Left ventricle myocardium inferior (tissue), 1 donor: ENCODE data around the gene HDAC3. TPM values are rescaled to one million over a fixed set of nuclear protein-coding genes. Genes with fewer than 3 reads are reported as not detected.

Experiments
- DNase-seq: peaks from one replicate; pipeline ENCODE4 v3.0.0-alpha.2; 2020
- H3K27ac ChIP-seq: fragments of 200-600 bp; replicated peaks from 2 replicates; pipeline ENCODE4 v1.8.0; 2021
- H3K27me3 ChIP-seq: fragments of 200-600 bp; 2 replicates; pipeline ENCODE4 v1.8.0; 2021; ENCODE audit warnings: low read depth
- H3K36me3 ChIP-seq: fragments of 200-600 bp; 2 replicates; pipeline ENCODE4 v1.8.0; 2021
- H3K4me1 ChIP-seq: fragments of 200-600 bp; 2 replicates; pipeline ENCODE4 v1.8.0; 2021
- H3K4me3 ChIP-seq: fragments of 200-600 bp; 2 replicates; pipeline ENCODE4 v1.8.0; 2021; ENCODE audit warnings: mild to moderate bottlenecking, moderate library complexity
- H3K9me3 ChIP-seq: fragments of 200-600 bp; replicated peaks from 2 replicates; pipeline ENCODE4 v1.8.0; 2021
- intact Hi-C: fragments of 100-400 bp; cut with micrococcal nuclease; formaldehyde crosslinking; loops from one replicate; pipeline ENCODE4 v1.11.0; 2022
- long read RNA-seq: library from polyadenylated mRNA; unstranded; transcript quantifications from one replicate; pipeline ENCODE4 v2.0.0, GENCODE V29; 2021
- total RNA-seq: library from RNA; stranded (reverse); fragmentation: NEBNext Ultra II Directional; extraction: Animal tissue kit (Norgen Biotek cat#: 25700); gene quantifications from one replicate; pipeline ENCODE4 v1.2.1, GENCODE V29; 2021
- TF ChIP-seq, protein P1 (sequence below): fragments of 200-600 bp; IDR thresholded peaks from 2 replicates; pipeline ENCODE4 v1.8.0; 2021; ENCODE audit warnings: antibody characterized with exemption, mild to moderate bottlenecking, borderline replicate concordance
- donor health status: DM: no; HTN: yes; CAD: no; lungs with severe emphysema.

The HDAC3 gene
- total RNA-seq, result 27.4 TPM
- long read RNA-seq, transcript HDAC3-201 (15 exons, 1,959 nt), result major isoform, 73 of 105 reads
- long read RNA-seq, partial matches to known transcripts, result 9 of 105 reads
- long read RNA-seq, other reads (novel, unspliced or antisense), result 23 of 105 reads

DNA sequence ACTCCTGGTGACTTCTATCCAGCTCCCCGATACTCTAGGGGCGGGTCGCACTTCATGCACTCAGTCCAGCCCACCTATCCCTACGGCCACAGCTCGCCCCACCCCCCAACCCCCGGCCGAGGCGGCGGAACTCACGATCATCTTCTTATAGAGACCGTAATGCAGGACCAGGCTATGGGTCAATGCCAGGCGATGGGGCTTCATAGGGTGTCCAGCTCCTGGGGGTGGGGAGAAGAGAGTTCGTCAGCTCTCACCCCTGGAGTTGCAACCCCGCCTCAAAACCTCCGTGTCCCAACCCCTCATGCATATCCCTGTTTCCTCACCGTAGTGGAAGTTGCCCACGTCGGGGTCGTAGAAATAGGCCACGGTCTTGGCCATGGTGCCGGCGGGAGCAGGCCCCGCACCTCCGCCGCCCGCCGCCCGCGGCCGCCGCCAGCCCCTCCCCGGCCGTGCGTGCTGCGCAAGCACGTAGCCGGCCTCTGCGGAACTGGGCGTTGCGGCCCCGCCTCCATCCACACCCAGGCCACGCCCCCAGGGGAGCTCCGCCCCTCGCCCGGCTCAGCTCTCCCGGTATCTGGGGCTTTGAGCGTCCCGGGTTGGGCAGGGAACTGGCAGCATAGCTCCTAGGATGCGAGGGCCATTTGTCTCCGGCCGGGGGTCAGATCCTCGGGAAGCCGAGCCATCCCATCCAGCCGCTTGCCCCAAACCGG, at the start of gene HDAC3, which contains the start of gene RELL2:
Gene HDAC3 (minus strand): TSS at position 437 of the 710 bp plus-strand sequence. CDS start 59 bp downstream, at position 378.
Gene RELL2 (plus strand): TSS at position 585 of the 710 bp plus-strand sequence. CDS start 1,229 bp downstream, outside the sequence.
- TF ChIP-seq, protein P1, sequence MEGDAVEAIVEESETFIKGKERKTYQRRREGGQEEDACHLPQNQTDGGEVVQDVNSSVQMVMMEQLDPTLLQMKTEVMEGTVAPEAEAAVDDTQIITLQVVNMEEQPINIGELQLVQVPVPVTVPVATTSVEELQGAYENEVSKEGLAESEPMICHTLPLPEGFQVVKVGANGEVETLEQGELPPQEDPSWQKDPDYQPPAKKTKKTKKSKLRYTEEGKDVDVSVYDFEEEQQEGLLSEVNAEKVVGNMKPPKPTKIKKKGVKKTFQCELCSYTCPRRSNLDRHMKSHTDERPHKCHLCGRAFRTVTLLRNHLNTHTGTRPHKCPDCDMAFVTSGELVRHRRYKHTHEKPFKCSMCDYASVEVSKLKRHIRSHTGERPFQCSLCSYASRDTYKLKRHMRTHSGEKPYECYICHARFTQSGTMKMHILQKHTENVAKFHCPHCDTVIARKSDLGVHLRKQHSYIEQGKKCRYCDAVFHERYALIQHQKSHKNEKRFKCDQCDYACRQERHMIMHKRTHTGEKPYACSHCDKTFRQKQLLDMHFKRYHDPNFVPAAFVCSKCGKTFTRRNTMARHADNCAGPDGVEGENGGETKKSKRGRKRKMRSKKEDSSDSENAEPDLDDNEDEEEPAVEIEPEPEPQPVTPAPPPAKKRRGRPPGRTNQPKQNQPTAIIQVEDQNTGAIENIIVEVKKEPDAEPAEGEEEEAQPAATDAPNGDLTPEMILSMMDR, result no peak
- no peaks in the 10 kb centered on the region for H3K36me3 ChIP-seq
- H3K4me3 ChIP-seq, result peak within 1 kb of the TSS; percentile 90
- intact Hi-C loops, result no loop called here
- peak; percentile 95 for DNase-seq
- H3K4me1 ChIP-seq, result peaks cover 45% of the 10 kb centered on the region
- peak within 1 kb of the TSS; percentile 86 for H3K27ac ChIP-seq
- no peaks in the 10 kb centered on the region for H3K9me3 ChIP-seq
- no peaks in the 10 kb centered on the region for H3K27me3 ChIP-seq

DNA sequence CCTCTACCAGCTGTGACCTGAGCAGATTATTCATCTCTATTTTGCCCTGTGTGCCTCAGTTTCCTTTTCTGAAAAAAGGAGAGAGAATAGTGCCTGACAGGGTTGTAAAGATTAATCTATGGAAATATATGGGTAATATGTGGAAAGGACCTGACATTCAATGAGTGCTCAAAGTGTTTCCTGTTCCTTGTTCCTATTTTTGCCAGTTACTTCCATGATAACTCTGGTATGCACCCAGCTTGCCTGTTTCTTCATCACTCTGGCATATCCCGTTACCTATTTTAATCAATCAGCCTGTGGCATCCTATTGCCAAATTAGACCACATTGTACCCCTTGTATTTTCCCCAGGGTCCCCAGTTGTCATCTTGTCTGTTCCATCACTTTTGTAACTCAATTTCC, 48.9 kb upstream of the HDAC3 start:
- no peak overlapping the region for H3K4me3 ChIP-seq
- intact Hi-C loops, result no loop called here
- TF ChIP-seq, protein P1, result no peak
- no peak for DNase-seq
- no peaks in the 10 kb centered on the region for H3K36me3 ChIP-seq
- no peak overlapping the region for H3K27ac ChIP-seq
- peaks cover 59% of the 10 kb centered on the region for H3K4me1 ChIP-seq
- no peaks in the 10 kb centered on the region for H3K27me3 ChIP-seq
- H3K9me3 ChIP-seq, result no peaks in the 10 kb centered on the region

DNA sequence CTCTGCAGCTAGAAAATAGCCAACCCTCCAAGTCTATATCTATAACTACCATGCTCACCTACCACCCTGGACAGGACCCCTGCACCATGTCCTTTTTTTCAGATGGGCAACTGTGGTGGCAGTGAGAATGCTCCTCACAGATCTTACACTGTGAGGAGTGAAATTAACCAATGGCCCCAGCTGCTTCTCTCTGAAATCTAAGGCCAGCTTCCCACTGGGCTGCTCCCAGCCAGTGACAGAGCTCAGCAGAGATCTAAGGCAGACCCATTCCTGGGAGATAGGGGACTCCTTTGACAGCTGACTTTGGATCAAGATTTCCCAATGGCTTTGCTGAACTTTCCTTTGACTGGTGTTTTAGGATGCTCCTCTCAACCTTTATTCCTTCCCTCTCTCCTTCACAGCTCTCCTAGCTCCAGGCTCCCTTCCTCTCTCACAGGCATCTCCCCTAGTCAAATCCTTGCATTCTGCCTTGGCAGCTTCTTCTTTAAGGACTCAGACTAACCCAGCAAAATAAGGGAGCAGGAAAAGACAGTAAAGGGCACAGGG, 47.0 kb upstream of the HDAC3 start:
- no peak for DNase-seq
- TF ChIP-seq, protein P1, result no peak
- Histone ChIP-seq H3K9me3 (no peaks in the 10 kb centered on the region), H3K27ac (peak overlapping the region; percentile 69), H3K4me3 (no peak overlapping the region), H3K4me1 (peaks cover 78% of the 10 kb centered on the region), H3K27me3 (no peaks in the 10 kb centered on the region), H3K36me3 (peaks cover 7% of the 10 kb centered on the region)
- intact Hi-C loops, result no loop called here

DNA sequence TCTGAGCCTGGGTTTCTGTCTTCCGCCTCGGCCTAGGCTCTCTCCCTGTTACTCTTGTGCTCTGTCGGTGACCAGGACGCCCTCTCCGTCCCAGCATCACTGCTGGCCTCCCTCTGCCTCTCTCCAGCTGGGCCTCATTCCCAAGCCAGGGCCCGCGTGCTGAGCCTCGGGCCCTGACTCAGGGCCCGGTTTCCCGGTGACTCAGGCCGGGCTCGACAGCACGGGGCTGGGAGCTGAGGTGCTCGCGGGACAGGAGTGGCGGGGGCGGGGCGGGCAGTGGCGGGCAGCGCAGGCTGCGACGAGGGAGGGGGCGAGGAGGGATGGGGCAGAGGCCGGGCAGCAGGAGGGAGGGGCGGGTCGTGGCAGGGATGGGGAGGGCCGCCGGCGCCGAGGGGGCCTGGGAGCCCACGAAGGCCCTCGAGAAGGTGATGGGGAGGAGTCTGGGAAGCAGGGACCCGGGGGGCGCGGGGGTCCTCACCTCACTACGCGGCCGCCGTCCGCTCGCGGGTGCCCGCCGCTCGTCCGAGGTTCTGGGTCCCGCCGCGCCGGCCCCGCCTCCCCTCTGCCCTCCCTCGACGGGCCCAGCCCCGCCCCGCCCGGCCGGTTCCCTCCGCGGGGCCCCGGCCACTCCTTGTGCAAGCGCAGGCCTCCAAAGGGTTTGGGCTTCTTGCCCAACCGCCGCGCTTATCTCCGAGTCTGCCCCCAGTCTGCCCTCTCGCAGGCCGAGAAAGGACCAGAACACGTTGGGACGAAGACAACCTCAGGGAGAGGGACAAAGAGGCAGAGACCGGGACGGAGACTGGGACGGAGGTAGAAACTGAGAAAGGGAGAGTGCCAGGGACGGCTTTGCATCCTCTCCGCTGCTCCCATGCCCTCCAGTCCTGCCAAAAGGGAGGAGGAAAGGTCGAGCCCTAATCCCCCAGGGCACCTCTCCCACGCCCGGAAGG, 45.3 kb upstream of the HDAC3 start, which contains the start of gene ARAP3:
Gene ARAP3 (minus strand): TSS at position 536 of the 947 bp plus-strand sequence. CDS start 1,744 bp downstream, outside the sequence.
- H3K27ac ChIP-seq, result peak within 1 kb of the TSS; percentile 95
- H3K4me1 ChIP-seq, result peaks cover 75% of the 10 kb centered on the region
- intact Hi-C loops, result no loop called here
- H3K9me3 ChIP-seq, result no peaks in the 10 kb centered on the region
- peak; percentile 90 for DNase-seq
- TF ChIP-seq, protein P1, result no peak
- H3K4me3 ChIP-seq, result peak within 1 kb of the TSS; percentile 75
- H3K36me3 ChIP-seq, result peaks cover 16% of the 10 kb centered on the region
- H3K27me3 ChIP-seq, result no peaks in the 10 kb centered on the region

DNA sequence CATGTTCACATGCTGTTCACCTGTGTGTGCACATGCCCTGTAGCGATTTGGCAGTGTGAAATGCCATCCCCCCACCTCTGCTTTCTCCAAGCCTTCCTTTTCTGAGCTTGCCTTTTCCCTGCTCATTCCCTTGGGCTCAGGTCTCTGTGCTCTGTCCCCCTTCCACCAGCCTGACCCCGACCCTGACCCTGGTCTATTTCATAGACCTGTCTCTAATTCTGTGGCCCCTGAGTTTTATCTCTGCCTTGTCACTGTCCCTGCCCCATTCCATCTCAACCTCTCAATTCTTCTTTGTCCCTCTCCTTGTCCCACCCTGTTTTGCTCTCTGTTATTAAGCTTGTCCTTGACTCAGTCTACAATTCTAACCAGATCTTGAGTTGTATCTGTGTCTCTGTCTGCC, 44.6 kb upstream of the HDAC3 start:
- TF ChIP-seq, protein P1, result no peak
- Histone ChIP-seq H3K27ac (peak overlapping the region; percentile 95), H3K36me3 (peaks cover 16% of the 10 kb centered on the region), H3K4me3 (peak overlapping the region; percentile 75), H3K27me3 (no peaks in the 10 kb centered on the region), H3K4me1 (peaks cover 76% of the 10 kb centered on the region), H3K9me3 (no peaks in the 10 kb centered on the region)
- DNase-seq, result no peak
- intact Hi-C loops, result no loop called here
